GM21825 (cell line): Measurements from ENCODE around the gene LTBP1.

Source experiments
- ATAC-seq: cut with Tn5 transposase; IDR thresholded peaks from one replicate; pipeline ENCODE4 v1.9.1; 2021; ENCODE audit warnings: mild to moderate bottlenecking, moderate library complexity; ENCODE audit not compliant: unreplicated experiment

The LTBP1 gene

DNA sequence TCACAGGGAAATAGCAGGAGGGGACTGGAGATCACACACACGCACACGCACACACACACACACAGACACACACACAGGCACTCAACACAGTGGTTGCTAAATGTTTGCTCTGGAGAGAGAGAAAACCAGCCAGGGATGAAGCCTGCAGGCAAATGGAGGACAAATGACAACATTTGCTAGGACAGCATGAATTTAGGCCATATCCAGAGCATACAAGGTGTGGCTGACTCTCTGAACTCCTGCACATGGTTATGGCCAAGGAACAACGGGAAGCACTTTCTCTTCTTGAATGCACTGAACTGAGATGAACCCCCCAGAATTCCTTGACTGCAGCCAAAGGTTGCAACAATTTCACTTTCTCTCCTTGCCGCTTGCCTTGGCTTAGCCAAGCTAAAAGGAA lies 299.7 kb downstream of the LTBP1 start:
- ATAC-seq: no peak

DNA sequence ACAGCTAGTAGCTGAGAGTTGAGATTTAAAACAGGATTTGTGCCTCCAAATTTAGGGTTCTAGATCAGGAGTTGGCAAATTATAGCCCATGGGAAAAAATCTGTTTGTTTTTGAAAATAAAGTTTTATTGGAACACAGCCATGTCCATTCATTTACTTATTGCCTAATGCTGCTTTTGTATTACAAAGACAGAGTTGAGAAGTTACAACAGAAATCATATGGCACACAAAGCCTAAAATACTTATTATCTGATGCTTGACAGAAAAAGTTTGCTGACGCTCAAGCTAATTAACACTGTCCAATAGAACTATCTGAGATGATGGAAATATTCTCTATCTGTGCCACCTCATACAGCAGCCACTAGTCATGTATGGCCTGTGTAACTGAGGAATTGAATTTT lies 300.6 kb downstream of the LTBP1 start:
- no peak for ATAC-seq

DNA sequence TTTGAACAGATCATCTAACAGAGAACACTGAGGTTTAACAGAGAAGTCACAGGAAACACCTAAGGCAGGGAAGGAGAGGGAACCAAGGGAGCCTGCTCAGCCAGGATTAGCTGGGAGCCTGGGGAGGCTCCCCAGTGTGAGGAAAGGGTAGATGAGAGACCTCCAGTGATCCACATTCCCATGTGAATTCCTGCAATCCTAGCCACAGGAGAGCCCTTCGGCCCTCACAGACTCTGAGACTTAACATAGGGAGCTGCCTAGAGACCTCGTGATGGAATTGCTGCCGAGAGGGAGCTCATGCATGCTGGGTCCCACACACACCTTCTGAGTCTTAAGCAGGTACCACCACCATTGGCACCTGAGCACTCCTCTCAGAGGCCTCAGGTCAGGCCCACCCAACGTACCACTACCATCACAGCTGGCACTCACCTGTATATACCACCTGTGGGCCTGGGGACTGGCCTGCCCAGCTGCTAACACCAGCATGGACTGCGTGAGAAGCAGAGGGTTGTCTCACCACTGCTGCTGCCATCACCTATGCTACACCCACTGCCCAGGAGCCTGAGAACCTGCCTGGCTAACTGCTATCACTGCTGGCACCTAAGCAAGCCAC lies 303.8 kb downstream of the LTBP1 start:
- no peak for ATAC-seq

DNA sequence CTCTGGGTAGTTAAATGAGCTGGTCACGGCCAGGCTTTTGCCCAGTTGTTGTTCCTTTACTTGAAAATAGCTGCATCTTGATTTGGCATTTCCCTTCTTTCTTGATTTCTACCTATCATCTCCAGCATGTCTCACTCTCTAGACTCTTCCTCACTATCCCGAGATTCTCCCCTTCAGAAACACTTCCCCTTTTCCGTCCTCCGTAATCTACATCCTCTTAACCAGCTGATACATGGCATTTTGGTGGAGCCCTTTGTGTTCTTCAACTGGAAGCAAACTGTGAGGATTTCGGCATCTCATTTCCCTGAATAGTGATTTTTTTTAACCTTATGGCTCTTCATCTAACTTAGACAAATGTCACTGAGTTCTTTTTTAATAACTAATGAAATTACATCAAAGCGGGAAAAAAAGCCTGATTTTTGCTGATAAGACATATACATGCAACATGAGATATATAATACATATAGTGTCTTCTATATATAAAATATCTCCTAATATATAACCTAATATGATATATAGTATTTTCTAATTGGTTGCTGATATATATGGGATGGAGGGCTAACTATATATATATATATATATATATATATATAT lies 309.5 kb downstream of the LTBP1 start:
- no peak for ATAC-seq

DNA sequence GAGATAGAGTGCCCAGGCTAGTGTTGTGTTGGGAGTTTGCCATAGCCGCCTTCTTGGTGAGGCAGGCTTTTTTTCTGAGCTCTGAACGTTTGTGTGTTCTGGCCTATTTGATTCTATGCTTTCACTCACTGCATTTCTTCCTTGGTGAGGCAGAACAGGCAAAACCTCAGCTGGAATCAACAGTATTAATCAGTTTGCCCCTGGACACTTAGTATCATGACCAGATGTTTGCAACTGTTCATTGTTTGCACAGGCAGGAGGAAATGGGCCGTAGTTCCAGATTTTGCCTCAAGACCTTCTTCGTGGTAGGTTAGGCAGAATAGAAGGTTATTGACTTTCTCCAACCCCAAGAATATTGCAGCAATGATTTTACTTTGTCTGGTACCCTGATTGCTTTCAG lies 311.6 kb downstream of the LTBP1 start:
- no peak for ATAC-seq

DNA sequence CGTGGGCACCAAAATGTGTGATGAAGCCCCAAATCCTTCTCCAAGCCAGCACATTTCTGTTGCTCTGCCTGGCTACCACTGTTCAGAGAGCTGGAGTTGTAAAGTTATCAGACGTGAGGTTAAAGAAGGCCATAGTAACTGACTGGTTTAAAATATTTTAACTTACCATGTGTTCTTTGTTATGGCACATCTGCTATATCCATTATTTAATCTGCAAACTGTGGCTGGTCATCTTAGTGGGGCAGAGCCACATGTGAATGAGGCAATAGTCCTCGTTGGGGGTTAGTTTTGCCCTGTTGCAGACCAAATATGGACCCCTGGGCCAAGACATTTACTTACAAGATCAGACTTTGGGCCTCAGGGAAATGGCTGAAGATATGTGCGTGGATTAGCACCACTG lies 315.3 kb downstream of the LTBP1 start:
- no peak for ATAC-seq

DNA sequence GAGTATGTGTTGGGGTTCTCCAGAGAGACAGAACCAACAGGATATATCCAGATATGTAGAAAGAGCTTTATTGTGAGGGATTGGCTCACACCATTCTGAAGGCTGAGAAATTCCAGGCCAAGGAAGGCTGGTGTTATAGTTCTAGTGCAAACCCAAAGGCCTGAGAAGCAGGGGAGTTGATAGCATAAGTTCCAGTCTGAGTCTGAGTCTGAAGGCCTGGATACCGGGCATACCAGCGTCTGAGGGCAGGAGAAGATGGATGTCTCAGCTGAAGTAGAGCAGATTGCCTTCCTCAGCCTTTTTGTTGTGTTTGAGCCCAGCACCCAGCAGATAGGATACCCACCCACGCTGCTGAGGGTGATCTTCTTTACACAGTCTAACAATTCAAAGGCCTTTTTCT lies 318.0 kb downstream of the LTBP1 start:
- ATAC-seq: no peak

DNA sequence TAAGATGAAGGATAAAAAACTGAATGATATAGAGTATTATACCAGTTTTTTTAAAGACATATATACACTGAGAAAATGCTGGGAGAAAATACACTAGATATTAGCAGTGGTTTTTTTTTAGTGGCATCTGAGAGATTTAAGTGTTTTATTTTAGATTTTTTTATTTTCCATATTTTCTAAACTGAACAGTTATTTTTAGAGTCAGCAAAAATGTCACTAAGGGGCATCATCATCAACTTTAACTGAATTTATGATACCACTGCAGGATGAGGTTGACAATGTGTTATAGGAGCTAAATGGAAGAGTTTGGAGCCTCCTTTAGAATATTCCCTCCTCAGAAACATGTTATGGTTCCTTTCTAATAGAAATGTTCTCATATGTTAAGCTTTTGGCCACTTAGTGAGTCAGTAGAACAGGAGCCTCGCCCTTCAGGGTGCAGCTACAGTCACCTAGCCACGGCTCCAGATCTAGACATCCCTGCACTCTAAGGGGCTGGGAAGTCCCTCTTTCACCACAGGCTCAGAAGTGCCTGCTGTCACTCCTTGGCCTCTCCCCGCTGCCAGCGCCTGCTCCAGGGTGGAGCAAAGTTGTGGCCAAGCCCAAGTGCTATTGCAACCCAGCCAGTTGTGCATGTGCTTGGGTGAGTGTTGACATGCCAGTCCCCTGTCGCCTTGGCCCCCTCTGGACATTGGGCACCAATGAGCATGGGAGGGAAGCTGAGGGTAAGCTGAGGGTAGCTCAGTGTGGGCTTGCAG lies 319.0 kb downstream of the LTBP1 start:
- ATAC-seq: no peak

DNA sequence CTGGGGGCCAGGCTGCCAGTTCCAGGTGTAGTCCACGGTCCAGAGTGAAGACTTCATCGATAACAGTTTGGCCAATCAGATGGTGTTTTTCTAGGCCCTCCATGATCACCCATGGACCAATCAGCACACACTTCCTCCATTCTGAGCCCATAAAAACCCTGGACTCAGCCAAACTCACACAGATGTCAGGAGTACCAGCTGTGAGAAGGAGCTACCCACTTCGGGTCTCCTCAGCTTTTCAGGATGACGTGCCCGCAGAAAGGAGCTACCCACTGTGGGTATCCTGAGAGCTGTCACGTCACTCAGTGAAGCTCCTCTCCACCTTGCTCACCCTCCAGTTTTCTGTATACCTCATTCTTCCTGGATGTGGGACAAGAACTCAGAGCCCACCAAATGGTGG lies 319.7 kb downstream of the LTBP1 start:
- ATAC-seq: no peak

DNA sequence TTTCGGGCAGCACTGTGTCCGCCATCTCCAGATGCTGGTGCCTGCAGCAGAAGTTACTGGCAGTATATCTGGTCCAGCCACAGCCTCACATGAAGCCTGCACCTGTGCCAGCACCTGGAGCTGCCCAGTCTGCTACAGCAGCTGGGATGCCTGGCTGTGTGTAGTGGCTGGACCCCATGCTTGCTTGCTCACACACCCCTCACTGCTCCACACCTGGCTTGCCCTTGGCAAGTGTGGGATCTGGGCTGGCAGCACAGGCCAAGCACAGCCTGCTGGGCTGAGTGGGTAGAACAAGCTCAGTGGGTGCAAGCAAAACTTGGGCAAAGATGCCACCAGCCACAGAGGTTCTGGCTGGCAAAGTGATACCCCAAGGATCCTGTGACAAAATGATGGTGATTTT lies 320.3 kb downstream of the LTBP1 start:
- ATAC-seq: no peak

DNA sequence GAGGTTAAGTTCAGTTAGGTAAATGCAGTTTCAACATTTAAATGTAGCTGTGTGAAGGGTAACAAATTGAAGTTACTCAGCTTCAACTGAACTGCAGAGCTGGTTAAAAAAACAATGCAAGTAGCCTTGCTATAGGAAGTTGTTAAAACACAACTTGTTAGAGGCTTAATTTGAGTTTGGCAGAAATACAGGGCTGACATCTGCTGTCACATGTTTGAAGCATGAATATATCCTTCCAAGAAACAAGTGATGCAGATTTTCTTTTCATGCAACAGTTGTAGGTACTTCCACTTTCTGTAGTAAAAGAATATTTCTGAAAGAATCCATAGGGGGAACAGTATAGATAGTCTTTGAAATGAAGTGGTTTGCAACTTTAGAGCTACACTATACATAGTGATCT lies 321.0 kb downstream of the LTBP1 start:
- no peak for ATAC-seq

DNA sequence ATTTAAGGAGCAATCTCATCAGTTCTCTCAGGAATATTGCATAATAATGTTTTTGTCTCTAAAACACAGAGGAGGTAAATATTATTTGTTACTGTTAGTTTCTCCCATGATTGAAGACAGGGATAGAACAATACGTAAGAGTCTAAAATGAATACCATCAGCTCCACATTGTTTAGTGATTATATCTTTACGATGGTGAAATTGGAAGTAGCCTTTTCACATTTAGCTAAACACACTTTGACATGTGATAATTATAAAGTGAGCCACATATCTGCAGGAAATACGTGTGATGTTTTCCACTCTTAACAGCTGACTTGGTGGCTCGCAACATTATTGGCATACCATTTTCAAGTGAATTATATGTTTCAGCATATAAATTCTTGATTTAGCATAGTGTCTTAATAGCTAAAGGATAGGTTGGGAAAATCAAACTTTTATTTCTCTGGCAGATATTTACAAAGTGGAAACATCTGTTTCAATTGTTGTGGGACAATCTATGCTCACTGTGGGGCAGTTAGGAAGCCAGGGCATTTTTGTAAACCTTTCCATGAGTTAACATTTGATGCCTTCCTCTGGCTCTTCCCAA lies 321.6 kb downstream of the LTBP1 start:
- no peak for ATAC-seq

DNA sequence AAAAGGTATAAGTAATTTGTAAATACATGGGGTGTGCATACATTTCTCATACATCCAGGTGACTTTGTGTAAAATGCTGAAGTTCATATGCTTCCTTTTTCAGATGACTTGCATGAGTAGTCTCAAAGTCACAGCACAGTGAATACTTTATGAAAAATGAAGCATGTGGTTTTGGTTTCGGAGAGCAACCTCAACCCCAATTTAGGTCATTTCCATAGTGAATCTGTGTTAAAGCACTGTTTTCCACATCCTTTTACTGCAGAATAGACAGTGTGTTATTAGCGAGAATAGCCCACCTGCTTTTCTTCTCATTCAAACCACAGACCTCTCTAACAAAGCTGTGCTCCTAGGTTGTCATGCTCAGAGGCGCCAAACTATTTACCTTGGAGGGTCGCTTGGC lies 325.2 kb downstream of the LTBP1 start:
- peak; percentile 95 for ATAC-seq

DNA sequence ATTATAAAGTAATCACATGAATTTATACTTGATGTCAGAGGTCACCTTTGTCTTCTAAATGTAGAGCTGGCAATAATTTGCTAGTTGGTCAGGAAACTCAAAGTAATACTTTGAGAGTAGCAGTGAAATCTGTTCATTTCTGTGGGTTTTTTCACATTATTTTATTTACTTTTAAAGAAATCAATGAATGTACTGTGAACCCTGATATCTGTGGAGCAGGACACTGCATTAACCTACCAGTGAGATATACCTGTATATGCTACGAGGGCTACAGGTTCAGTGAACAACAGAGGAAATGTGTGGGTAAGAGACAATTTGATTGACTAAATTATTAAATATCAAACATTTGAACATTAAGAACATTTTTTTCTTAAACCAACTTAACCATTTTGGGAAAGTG lies 326.7 kb downstream of the LTBP1 start:
- no peak for ATAC-seq

DNA sequence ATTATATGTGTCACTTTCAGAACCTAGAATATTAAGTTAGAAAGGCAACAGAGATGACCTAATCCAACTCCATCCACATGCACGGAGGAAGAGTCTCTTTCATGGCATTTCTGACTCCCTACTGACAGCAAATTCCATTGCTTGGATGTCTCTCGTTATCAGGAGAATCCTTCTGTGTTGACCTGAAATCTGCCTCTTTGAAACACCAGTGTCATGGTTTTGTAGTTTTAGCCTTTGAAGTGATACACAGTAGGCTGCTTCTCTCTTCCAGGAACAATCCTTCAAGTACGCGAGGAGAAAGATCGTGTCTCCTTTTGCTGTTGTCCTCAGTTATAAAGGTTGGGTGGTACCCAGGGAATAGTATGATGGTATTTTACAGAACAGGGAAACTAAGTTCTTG lies 327.8 kb downstream of the LTBP1 start:
- ATAC-seq: no peak

DNA sequence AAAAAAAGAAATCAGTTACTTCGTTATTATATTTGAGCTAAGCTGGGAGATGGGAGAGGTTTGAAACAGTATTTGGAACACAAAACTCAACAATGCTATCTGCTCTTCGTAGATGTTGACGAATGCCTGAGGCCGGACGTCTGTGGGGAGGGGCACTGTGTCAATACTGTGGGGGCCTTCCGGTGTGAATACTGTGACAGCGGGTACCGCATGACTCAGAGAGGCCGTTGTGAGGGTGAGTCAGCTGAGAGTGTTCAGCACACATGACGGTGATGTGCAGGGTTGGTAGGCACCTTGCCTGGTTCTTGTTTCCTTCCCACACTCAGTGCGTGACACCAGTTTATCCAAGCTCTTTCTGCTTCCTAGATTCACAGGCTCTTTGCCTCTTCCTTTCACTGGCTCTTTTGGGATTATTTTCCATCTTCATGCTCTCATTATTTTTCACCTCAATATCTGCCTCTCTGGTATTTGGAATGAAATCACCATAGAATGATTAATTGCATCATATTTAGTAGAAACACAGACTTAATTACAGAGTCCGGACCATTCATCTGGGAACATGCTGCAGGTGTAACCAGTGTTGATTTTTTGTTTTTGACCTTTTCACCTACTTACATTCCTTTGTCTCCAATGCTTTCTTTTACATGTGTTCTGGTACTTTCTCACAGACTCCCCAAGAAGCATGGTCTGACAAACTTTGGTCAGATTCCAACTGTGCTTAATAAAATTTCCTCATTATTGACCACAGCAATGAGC lies 329.1 kb downstream of the LTBP1 start:
- no peak for ATAC-seq

DNA sequence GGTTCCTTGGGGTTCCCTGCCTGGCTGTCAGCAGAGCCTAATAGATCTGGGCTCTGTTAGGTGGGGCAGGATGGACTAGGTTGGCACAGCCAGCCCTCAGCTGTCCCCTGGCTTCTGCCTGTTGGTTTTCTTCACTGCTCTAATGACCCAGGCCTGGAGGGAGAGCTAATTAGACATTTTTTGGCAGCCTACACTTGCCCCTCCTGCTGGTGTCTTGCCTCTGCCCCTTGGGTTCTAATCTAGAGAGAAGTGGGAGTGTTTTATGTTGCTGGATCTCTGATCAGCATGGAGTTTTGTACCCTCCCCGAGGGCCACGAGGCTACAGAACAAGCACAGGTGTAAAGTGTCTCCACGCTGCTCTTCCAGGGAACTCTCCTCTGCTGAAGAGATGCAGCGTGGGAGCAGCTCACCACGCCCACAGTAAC lies 330.3 kb downstream of the LTBP1 start:
- no peak for ATAC-seq

DNA sequence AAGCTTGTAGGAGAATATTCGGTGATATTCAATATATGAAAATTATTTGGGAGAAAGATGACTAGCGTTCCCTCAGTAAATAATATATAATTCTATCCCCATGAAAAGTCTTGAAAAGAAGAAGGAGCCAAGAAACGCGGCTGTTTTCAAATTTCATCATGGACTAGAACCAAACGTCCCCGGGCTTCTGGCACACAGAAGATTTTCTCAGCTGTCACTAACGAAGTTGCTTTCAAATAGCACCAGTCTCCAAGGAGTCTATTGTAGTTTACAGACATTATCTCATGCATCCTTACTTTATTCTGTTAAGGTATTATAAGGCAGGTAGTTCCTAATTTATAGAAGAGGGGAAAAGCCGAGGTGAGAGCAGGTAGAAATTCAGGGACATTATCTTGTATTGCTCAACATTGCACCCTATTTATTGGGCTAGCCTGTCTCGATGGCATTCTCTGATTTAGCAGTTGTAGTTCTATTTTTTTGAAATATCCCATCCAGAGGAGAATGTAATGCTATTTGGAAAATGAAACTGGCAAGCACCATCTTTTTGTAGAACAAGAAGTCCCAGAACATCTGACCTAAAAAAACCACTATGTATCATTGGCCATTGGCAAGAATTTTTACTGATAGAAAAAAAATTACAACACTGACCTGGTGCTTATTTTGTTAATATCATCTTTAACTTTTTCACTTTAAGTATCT lies 331.6 kb downstream of the LTBP1 start:
- ATAC-seq: no peak

DNA sequence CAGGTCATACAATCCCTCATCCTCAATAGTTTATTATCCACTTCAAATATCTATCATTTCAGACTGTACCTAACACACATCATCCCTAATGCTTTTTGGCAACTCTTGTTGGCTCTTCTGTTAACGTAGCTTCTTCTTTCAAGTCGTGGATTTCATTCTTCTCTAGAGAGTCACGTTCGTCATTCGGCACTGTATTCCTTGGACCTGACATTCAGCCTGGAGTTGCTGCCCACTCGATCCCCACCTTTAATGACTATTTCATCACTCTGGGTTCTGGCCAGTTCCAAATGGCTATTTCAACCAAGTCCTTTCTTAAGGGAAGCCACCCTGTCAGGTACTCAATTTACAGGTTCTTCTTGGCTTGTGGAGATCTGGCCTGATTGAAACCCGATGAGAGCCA lies 337.5 kb downstream of the LTBP1 start:
- no peak for ATAC-seq

DNA sequence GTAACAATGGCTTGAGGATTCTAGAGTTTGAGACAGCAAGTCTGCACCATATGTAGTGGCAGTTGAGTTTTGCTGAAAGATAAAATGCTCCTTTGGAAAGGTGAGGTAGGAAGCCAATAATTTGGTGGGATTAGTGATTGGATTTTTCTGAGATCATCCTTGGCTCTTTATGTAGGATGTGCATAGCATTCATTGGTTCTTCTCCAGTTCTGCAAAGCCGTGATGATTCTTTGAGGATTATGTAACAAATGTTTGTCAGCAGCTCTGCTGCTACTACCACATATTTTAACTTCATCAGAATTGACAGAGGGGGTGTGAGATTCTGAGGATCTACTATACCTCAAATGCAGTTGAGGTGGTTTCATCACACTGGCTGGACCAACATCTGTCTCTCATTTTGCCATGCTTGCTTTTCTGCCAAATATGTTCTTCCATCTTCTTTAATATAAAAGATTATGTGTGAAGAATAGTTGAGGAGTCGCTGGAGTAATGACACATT lies 340.8 kb downstream of the LTBP1 start:
- no peak for ATAC-seq

DNA sequence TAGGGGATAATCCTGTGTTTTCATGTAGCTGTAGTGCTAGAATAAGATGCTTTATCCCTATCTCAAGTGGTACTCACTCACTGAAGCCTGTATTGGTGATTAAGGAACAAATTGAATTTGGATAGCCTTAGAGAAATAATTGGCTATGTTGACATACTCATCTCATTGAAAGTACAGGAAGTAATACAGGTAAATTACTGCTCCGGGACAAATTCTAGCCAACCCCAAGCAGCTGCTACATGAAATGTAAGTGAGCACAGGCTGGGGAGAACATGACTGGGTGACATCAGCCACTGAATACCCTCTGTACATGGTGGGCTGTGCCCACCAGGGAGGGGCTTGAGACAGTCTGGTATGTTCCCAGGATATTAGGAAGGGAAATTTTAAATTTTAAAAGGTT lies 341.3 kb downstream of the LTBP1 start:
- ATAC-seq: no peak
